Effector memory CD4-positive, alpha-beta T cell (primary cell): ENCODE measurements around the gene CCDC88C.

Experiments used
- DNase-seq, 3 donors: peaks; one replicate each; pipeline ENCODE4 v3.0.0-alpha.2; 2020
- H3K27ac ChIP-seq: 2 replicates; pipeline ENCODE4 v1.7.0; 2013; ENCODE audit warnings: mild to moderate bottlenecking, low read length, moderate library complexity; ENCODE audit not compliant: insufficient read depth, poor library complexity, severe bottlenecking
- H3K27me3 ChIP-seq: replicated peaks from 2 replicates; pipeline ENCODE4 v1.7.0; 2013; ENCODE audit warnings: mild to moderate bottlenecking, low read length; ENCODE audit not compliant: insufficient read depth, control insufficient read depth, poor library complexity, severe bottlenecking
- H3K36me3 ChIP-seq: 2 replicates; pipeline ENCODE4 v1.7.0; 2013; ENCODE audit warnings: mild to moderate bottlenecking, low read length, moderate library complexity; ENCODE audit not compliant: control insufficient read depth, insufficient read depth
- H3K4me1 ChIP-seq: 2 replicates; pipeline ENCODE4 v1.7.0; 2013; ENCODE audit warnings: low read length, mild to moderate bottlenecking; ENCODE audit not compliant: control insufficient read depth, insufficient read depth, poor library complexity, severe bottlenecking
- H3K4me3 ChIP-seq: 2 replicates; pipeline ENCODE4 v1.7.0; 2013; ENCODE audit warnings: low read length, low read depth, mild to moderate bottlenecking; ENCODE audit not compliant: insufficient read depth, poor library complexity, severe bottlenecking
- H3K9me3 ChIP-seq: 2 replicates; pipeline ENCODE4 v1.7.0; 2013; ENCODE audit warnings: mild to moderate bottlenecking, low read length, moderate library complexity; ENCODE audit not compliant: control insufficient read depth

CCDC88C gene

DNA sequence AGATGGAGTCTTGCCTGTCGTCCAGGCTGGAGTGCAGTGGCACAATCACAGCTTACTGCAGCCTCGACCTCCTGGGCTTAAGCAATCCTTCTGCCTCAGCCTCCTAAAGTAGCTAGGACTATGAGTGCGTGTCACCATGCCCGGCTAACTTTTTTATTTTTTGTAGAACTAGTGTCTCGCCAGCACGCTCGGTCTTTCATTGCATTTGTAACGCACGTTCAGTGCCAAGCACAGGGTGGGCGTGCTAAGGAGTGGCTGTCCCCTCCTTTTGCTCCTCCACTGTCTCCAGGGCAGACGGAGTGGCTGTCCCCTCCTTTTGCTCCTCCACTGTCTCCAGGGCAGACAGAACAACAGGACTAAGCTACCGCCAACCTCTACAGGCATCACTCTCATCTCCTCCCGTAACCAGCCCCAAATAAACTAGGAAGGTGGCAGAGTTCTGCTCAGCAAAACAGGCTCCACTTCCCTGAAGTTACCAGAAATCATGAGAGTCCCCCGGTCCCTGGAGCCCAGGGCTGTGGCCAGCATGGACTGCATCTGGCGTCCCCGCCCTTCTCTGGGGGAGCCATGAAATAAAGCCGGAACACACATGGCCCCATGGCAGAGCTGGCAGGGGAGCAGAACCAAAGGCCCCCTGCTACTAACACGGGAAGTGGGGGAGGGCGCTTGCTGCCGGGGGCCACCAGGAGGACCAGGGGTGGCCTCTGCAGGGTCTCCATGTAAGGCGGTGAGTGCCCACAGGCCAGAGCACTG is 60.2 kb downstream of the CCDC88C start:
- Histone ChIP-seq H3K4me1 (peaks cover 53% of the 10 kb centered on the region), H3K27me3 (no peaks in the 10 kb centered on the region), H3K36me3 (peaks cover 38% of the 10 kb centered on the region), H3K4me3 (no peak overlapping the region), H3K9me3 (no peaks in the 10 kb centered on the region), H3K27ac (no peak overlapping the region)
- DNase-seq, result no peak

DNA sequence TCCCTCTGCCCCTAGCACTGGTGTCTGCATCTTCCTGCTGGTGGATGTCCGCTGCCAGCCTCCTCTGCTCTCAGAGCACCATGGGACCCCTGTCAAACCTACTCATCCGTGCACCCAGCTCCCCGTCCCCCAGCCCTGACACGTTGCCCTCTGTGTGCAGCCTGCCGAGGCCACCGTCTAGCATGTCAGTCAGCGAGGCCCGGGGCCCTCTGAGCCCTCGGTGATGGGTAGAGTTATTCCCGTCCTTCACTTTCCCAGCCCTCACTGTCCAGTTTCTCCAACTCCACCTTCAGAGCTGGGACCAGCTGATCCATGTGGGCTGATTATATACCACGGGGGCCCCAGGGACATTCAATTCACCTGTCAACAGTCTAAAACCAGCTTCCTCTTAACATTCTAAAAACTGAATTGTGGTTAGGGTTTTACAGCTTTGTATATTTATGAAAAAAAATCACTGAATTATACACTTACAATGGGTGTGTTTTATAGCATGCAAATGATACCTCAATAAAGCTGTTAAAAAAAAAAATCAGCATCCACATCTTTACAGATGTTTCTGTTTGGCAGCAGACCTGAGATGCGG is 61.3 kb downstream of the CCDC88C start:
- peak overlapping the region; percentile 61 for H3K27ac ChIP-seq
- peaks cover 65% of the 10 kb centered on the region for H3K4me1 ChIP-seq
- no peaks in the 10 kb centered on the region for H3K27me3 ChIP-seq
- no peak for DNase-seq
- peaks cover 38% of the 10 kb centered on the region for H3K36me3 ChIP-seq
- H3K9me3 ChIP-seq, result no peaks in the 10 kb centered on the region
- no peak overlapping the region for H3K4me3 ChIP-seq

DNA sequence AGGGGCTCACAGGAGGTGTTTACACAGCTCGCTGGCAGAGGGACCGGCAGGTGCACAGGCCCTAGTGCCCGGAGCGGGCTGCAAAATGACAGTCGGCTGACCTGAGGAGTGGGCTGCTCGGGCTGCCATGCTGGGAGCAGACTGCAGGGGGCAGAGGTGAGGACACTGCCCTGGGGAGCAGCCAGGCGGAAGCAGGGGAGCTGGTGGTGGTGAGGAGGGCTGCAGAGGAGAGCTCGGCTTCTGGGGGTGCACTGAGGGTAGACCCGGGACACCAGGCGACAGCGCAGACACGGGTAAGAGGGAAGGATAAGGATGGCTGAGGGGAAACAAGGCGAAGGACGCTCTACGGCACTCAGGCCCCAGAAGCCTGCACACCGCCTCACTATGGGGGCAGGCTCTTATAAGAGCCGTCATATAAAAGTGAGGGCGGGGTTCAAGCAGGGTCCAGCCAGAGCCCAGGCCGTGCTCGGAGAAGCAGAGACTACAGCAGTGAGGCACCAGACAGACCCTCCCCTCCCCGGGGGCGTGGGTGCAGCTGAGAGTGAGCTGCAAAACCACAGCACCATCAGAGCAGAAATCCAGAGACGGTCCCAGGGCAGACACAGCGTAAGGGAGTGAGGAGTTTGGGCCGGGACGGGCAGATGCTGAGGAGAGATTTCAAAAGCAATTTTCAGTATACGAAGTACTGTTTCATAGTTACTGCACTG is 62.5 kb downstream of the CCDC88C start:
- Histone ChIP-seq H3K4me1 (peaks cover 74% of the 10 kb centered on the region), H3K36me3 (peaks cover 38% of the 10 kb centered on the region), H3K9me3 (no peaks in the 10 kb centered on the region), H3K27ac (peak overlapping the region; percentile 61), H3K27me3 (no peaks in the 10 kb centered on the region), H3K4me3 (no peak overlapping the region)
- no peak for DNase-seq

DNA sequence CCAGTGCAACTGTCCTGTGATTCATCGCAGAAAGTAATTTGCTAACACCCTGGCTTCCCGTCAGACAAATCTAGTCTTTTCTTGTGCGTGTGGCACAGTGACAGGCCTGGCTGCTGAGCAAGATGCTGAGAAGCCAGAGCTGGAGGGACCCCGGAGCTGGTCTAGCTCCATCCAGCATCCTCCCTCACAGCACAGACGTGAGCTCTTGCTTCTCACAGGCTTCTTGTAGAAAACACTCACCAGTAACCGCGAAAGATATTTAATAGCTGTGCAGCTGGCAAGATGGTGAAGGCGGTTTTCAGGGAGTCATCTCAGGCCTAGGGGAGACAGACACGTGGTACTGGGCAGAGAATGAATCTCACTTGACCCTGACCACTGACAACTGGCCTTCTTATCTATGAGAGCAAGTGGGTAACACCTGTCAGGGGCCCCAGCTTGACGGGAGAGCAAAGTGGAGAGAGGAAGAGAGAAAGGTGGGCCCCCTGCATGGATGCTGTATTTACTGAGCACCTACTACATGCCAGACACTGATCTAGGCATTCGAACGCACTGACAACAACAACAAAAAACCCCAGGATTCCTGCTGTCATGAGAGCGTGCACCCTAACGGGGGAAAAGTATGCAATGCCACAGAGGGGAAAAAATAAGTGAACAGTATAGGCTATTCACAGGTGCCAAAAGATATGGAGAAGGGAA is 63.3 kb downstream of the CCDC88C start:
- Histone ChIP-seq H3K36me3 (peaks cover 34% of the 10 kb centered on the region), H3K9me3 (no peaks in the 10 kb centered on the region), H3K4me1 (peaks cover 75% of the 10 kb centered on the region), H3K27me3 (no peaks in the 10 kb centered on the region), H3K27ac (peak overlapping the region; percentile 61), H3K4me3 (no peak overlapping the region)
- DNase-seq, result no peak

DNA sequence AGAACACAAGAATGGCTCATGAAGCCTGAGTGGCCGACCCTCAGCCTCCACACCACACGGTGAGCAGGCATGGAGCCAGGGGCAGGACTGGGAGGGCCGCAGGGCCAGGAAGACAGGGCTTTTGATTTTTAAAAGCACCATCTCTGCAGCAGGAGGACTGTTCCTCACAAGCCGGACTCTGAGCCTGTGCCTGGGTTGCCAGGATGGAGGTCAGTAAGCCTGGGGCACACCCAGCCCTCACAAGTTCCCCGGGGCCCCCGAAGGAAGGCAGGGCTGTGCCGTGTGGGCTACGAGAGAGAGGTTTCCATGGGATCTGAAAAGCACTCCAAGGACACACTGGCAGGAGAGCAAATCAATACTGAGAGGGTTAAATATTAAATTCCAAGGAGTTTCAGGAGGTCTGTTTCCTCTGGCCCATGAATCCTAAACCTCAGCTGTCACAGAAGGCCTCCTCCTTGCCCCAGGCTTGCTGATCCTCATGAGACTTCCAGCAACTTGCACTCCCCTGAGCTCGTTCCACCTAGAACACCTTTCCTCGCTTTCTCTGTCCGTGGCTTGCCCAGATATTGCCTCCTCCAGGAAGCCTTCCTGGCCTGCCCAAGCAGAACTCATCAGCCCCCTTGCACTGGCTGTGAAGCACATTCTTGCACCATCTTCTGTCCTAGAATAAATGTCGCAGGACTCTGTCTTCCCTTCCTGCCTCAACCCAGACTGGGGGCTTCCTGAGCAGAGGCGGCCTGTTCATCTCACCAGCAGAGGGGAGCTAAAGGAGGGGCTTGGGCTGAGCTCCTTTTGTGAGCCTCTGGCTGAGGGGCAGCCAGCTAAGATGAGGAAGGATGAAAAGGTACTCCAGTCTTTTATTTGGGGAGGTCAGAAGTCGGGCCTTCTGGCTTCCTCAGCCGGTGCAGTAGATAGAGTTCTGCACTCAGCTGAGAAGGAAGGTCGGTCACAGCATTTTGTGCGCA is 64.6 kb downstream of the CCDC88C start:
- H3K36me3 ChIP-seq, result peaks cover 26% of the 10 kb centered on the region
- H3K27me3 ChIP-seq, result no peaks in the 10 kb centered on the region
- no peaks in the 10 kb centered on the region for H3K9me3 ChIP-seq
- no peak overlapping the region for H3K4me3 ChIP-seq
- no peak for DNase-seq
- H3K27ac ChIP-seq, result peak overlapping the region; percentile 93
- H3K4me1 ChIP-seq, result peaks cover 86% of the 10 kb centered on the region

DNA sequence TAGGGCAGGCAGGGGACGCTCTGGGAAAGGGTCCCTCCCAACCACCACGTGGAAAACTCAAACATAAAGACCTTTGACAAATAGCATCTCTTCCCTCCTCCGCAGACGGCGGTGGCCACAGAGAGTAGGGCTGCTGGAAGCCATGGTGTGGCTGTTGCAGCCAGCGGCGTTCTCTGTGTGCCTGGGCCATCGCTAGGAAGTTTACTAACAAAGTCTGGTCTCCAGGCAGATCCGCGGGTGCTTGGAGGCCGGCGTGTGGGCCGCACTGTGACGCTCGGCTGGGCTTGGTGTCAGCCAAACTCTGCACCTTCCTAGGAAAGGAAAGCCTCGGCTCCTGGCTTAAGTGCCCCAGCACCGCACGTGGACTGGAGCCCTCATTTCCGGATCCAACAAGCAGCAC is 65.6 kb downstream of the CCDC88C start:
- H3K9me3 ChIP-seq, result no peaks in the 10 kb centered on the region
- H3K4me1 ChIP-seq, result peaks cover 79% of the 10 kb centered on the region
- peak overlapping the region; percentile 38 for H3K4me3 ChIP-seq
- H3K36me3 ChIP-seq, result peaks cover 18% of the 10 kb centered on the region
- no peak for DNase-seq
- H3K27ac ChIP-seq, result peak overlapping the region; percentile 93
- H3K27me3 ChIP-seq, result no peaks in the 10 kb centered on the region

DNA sequence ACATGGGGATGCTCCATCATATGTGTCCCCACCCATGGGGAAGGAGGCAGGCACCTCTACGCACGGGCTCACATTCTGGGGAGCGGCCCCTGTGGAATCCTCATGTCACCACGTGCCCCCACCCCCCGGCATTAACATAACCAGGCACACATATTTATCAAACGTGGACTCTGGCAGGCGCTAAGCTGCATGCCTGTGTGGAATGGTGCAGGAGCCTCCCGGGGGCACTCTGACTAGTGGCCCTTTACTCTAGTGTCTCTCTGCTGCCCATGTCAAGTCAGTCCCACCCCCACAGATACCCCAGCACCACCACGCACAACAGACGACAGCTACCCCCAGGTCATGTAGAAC is 66.1 kb downstream of the CCDC88C start:
- no peaks in the 10 kb centered on the region for H3K27me3 ChIP-seq
- DNase-seq, result no peak
- H3K4me1 ChIP-seq, result peaks cover 75% of the 10 kb centered on the region
- H3K9me3 ChIP-seq, result no peaks in the 10 kb centered on the region
- H3K27ac ChIP-seq, result peak overlapping the region; percentile 93
- H3K36me3 ChIP-seq, result peaks cover 18% of the 10 kb centered on the region
- H3K4me3 ChIP-seq, result peak overlapping the region; percentile 38

DNA sequence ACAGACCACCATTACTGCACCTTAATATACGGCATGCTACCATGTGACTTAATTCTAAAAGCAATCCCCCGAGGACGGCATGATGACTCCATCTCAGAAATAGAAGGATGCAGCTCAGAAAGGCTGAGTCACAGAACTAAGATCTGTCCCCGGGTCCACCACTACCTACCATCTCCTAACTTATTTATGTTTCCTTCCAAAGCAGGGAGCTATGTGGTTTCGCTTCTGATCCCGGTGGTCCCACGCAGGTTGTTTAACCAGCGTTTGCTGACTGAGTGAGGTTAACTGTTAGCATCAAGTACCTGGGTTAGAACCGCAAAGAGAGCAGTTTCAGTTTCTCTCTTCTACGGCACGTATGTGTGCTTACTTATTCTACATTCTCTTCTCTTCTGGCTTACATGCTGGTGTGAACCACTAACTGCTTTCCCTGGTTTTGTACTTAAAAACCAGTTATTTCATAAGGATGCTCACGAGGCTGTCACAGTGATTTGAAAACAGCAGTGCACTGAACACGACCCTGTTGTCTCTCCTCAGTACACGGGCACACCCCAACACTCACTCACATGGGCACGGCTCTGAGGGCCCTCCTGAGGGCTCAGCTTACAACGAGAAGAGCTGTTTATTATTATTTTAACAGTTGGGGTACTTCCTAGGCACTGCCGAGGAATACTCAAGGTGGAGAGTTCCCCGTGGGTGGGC is 66.7 kb downstream of the CCDC88C start:
- DNase-seq, result peak in 2 of 3 donors; percentile 42 to 52
- H3K4me1 ChIP-seq, result peaks cover 69% of the 10 kb centered on the region
- peaks cover 21% of the 10 kb centered on the region for H3K36me3 ChIP-seq
- H3K27ac ChIP-seq, result peak overlapping the region; percentile 93
- H3K27me3 ChIP-seq, result no peaks in the 10 kb centered on the region
- H3K9me3 ChIP-seq, result no peaks in the 10 kb centered on the region
- H3K4me3 ChIP-seq, result peak overlapping the region; percentile 38

DNA sequence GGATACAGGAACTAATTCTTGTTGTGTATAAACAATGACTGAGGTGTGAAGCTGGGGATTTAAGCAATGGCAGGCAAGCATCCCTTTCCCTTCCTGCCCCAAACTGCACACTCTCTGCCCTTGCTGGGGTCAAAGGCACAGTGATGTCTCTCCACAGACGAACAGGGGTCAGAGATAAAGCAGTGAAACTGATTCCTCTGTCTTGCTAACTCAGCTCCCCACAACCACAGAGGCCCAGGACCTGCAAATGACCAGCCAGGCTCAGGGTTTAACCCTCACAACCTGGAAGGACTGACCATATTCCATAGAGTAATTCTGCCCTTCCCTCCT is 67.2 kb downstream of the CCDC88C start:
- no peaks in the 10 kb centered on the region for H3K27me3 ChIP-seq
- H3K9me3 ChIP-seq, result no peaks in the 10 kb centered on the region
- H3K27ac ChIP-seq, result peak overlapping the region; percentile 93
- DNase-seq, result no peak
- H3K36me3 ChIP-seq, result peaks cover 22% of the 10 kb centered on the region
- peak overlapping the region; percentile 38 for H3K4me3 ChIP-seq
- H3K4me1 ChIP-seq, result peaks cover 64% of the 10 kb centered on the region
